PC-3 (cell line): ENCODE results near the gene DGKG.

Experiments
- CTCF ChIP-seq: fragments of 300-600 bp; sonication (generic); conservative IDR thresholded peaks from 2 replicates; pipeline ENCODE4 v1.5.1; 2017; ENCODE audit warnings: antibody characterized with exemption, low read depth, mild to moderate bottlenecking, low read length
- EZH2phosphoT487 ChIP-seq: fragments of 300-600 bp; sonication (generic); IDR thresholded peaks from 2 replicates; pipeline ENCODE4 v1.6.1; 2018; ENCODE audit warnings: mild to moderate bottlenecking, antibody characterized with exemption, low read length, borderline replicate concordance

GRCh38 chr3:186141790-186142189 lies 220.2 kb downstream of the DGKG start:
- TF ChIP-seq CTCF = no peak
- no peak for TF ChIP-seq EZH2phosphoT487
